GM12878 (cell line): Measurements from ENCODE around the gene KLHL26. TPM values are rescaled to one million over a fixed set of nuclear protein-coding genes. Genes with fewer than 3 reads are reported as not detected.

ENCODE experiments used
- ATAC-seq: fragments of 200-7000 bp; cut with Tn5 transposase; 3 replicates; pipeline ENCODE4 v1.9.1; 2020; ENCODE audit warnings: mild to moderate bottlenecking, moderate library complexity
- BruUV-seq: library from RNA; stranded (reverse); fragments of 400-500 nt; replicated peaks from 2 replicates; lab custom pipeline; 2021; lab: Mats Ljungman, UMichigan
- CTCF ChIA-PET: fragments of 300-600 bp; sonication (Branson Sonifier 250); formaldehyde crosslinking; extraction: SDS; loops from one replicate; lab custom pipeline; 2021; ENCODE audit warnings: inconsistent platforms; lab: Yijun Ruan, JAX
- POLR2A ChIA-PET: fragments of 350-600 bp; formaldehyde crosslinking; extraction: SDS; loops from one replicate; lab custom pipeline; 2021; ENCODE audit warnings: inconsistent platforms; lab: Charles Lee
- RAD21 ChIA-PET: fragments of 300-600 bp; sonication (Branson Sonifier 250); formaldehyde crosslinking; loops from one replicate; lab custom pipeline; 2023; ENCODE audit warnings: antibody characterized with exemption; ENCODE audit not compliant: unreplicated experiment; lab: Charles Lee
- SMC1A ChIA-PET: fragments of 300-600 bp; sonication (Branson Sonifier 250); formaldehyde crosslinking; loops from one replicate; lab custom pipeline; 2023; ENCODE audit not compliant: unreplicated experiment, uncharacterized antibody; lab: Charles Lee
- DNase-seq: peaks from one replicate; pipeline ENCODE4 v3.0.0-alpha.2; 2011; ENCODE audit warnings: low read depth, low spot score
- FAIRE-seq: peaks from 3 replicates; lab custom pipeline; 2011; peaks lifted over from hg19 to GRCh38; lab: Jason Lieb, UNC
- H2AFZ ChIP-seq: 2 replicates; pipeline ENCODE4 v1.6.0; 2011; ENCODE audit warnings: low read depth, low read length, control low read depth; ENCODE audit not compliant: control insufficient read depth
- H3K27ac ChIP-seq: 2 replicates; pipeline ENCODE4 v1.5.1; 2011; ENCODE audit warnings: control low read depth; ENCODE audit not compliant: control insufficient read depth, insufficient read depth
- H3K27me3 ChIP-seq, 2 experiments: replicated peaks in 1 of 2; 2 replicates each; pipeline versions ENCODE4 v1.6.0 to v1.6.1; 2011; ENCODE audit warnings: low read length in 1 of 2; ENCODE audit not compliant: control insufficient read depth in 2 of 2, insufficient read depth in 2 of 2
- H3K36me3 ChIP-seq, 2 experiments: 2 replicates each; pipeline ENCODE4 v1.5.1; 2011; ENCODE audit warnings: low read length in 1 of 2; ENCODE audit not compliant: control insufficient read depth in 2 of 2, insufficient read depth in 2 of 2
- H3K4me1 ChIP-seq: 2 replicates; pipeline ENCODE4 v1.6.1; 2011; ENCODE audit warnings: mild to moderate bottlenecking, low read length, moderate library complexity, mixed read lengths; ENCODE audit not compliant: control insufficient read depth, insufficient read depth
- H3K4me2 ChIP-seq: 2 replicates; pipeline ENCODE4 v1.6.0; 2011; ENCODE audit warnings: control low read depth; ENCODE audit not compliant: control insufficient read depth, insufficient read depth
- H3K4me3 ChIP-seq: fragments of 200-600 bp; sonication (generic); 2 replicates; pipeline ENCODE4 v1.5.1; 2016
- H3K79me2 ChIP-seq: 2 replicates; pipeline ENCODE4 v1.6.0; 2011; ENCODE audit warnings: low read length; ENCODE audit not compliant: control insufficient read depth, insufficient read depth
- H3K9ac ChIP-seq: 2 replicates; pipeline ENCODE4 v1.8.0; 2011; ENCODE audit warnings: low read length, control low read depth, mixed read lengths; ENCODE audit not compliant: control insufficient read depth, insufficient read depth
- H3K9me3 ChIP-seq: replicated peaks from 3 replicates; pipeline ENCODE4 v1.5.1; 2011; ENCODE audit warnings: mild to moderate bottlenecking, low read length; ENCODE audit not compliant: control insufficient read depth, insufficient read depth
- H4K20me1 ChIP-seq: 2 replicates; pipeline ENCODE4 v1.6.0; 2011; ENCODE audit not compliant: control insufficient read depth, insufficient read depth
- FOXK2 ChIP-seq: fragments of 450-650 bp; IDR thresholded peaks from 2 replicates; pipeline ENCODE4 v1.6.1; 2017; ENCODE audit warnings: mild to moderate bottlenecking, moderate library complexity
- MYB ChIP-seq: fragments of 150-350 bp; IDR thresholded peaks from 2 replicates; pipeline ENCODE4 v1.6.1; 2014; ENCODE audit warnings: mild to moderate bottlenecking, low read depth, low read length, borderline replicate concordance
- RCOR1 ChIP-seq: conservative IDR thresholded peaks from 2 replicates; pipeline ENCODE4 v1.6.1; 2012; ENCODE audit warnings: low read depth, low read length, improper control_type of control experiment
- RUNX3 ChIP-seq: IDR thresholded peaks from 2 replicates; pipeline ENCODE4 v1.6.1; 2012; ENCODE audit warnings: low read length, inconsistent platforms
- TARDBP ChIP-seq: IDR thresholded peaks from 2 replicates; pipeline ENCODE4 v1.6.1; 2016; ENCODE audit warnings: borderline replicate concordance
- WRNIP1 ChIP-seq: IDR thresholded peaks from 2 replicates; pipeline ENCODE4 v1.6.1; 2011; ENCODE audit warnings: low read depth, low read length, improper control_type of control experiment, borderline replicate concordance
- ZBED1 ChIP-seq: IDR thresholded peaks from 2 replicates; pipeline ENCODE4 v1.6.1; 2016; ENCODE audit warnings: borderline replicate concordance
- ZNF207 ChIP-seq: fragments of 450-650 bp; IDR thresholded peaks from 2 replicates; pipeline ENCODE4 v1.6.1; 2014; ENCODE audit warnings: antibody characterized with exemption, mild to moderate bottlenecking, borderline replicate concordance
- WGBS: methylation state at CpG from one replicate; pipeline ENCODE4 v1.1.6; 2016; ENCODE audit warnings: low lambda C conversion rate; ENCODE audit not compliant: insufficient replicate concordance, insufficient coverage; ENCODE audit errors: missing lambda C conversion rate; 5-methylcytosine and 5-hydroxymethylcytosine counted together
- in situ Hi-C: fragments of 300-500 bp; cut with MboI; formaldehyde crosslinking; loops from 9 replicates; pipeline ENCODE4 v1.14.3; 2018; ENCODE audit warnings: mixed read lengths
- intact Hi-C: fragments of 100-400 bp; cut with micrococcal nuclease; formaldehyde crosslinking; loops from one replicate; pipeline ENCODE4 v1.14.2; 2022; ENCODE audit not compliant: unreplicated experiment
- polyA plus RNA-seq, 11 experiments: library from polyadenylated mRNA; depleted of rRNA in 4 of 11; unstranded in 6 of 11; stranded (reverse) in 5 of 11; fragments of >200 nt; fragmentation: Nextera tagmentation in 4 of 11; fragmentation: Illumina TruSeq in 1 of 11; extraction: Ambion mirVana in 4 of 11; extraction: Trizol in 1 of 11; gene quantifications; 1 replicate in 1 of 11; 2 replicates in 10 of 11; pipeline versions ENCODE4 v1.2.1 to v1.2.3, GENCODE V29; 2011 to 2016; ENCODE audit warnings: inconsistent platforms in 2 of 11, missing spikeins in 2 of 11, low read depth in 1 of 11
- total RNA-seq, 4 experiments: library from RNA; depleted of rRNA in 3 of 4; stranded (reverse); fragments of >200 nt in 3 of 4; fragmentation: Illumina TruSeq in 1 of 4; extraction: Trizol in 1 of 4; gene quantifications; 2 replicates each; pipeline versions ENCODE4 v1.2.1 to v1.2.3, GENCODE V29; 2013 to 2021
- TF ChIP-seq, protein P1 (sequence below), 3 experiments: IDR thresholded peaks in 2 of 3; conservative IDR thresholded peaks in 1 of 3; 2 replicates each; pipeline ENCODE4 v1.5.1; 2011; ENCODE audit warnings: low read depth in 3 of 3, low read length in 3 of 3, mild to moderate bottlenecking in 3 of 3, control low read depth in 2 of 3, moderate library complexity in 2 of 3, inconsistent platforms in 1 of 3, mixed read lengths in 1 of 3; ENCODE audit not compliant: control insufficient read depth in 2 of 3, insufficient read depth in 1 of 3; ENCODE audit errors: extremely low read depth in 1 of 3
- TF ChIP-seq, protein P2 (sequence below): fragments of 150-350 bp; IDR thresholded peaks from 2 replicates; pipeline ENCODE4 v1.6.1; 2016; ENCODE audit warnings: low read depth, low read length

The KLHL26 gene
- total and polyA plus RNA-seq, 10 of the 15 experiments (the other 5 are each of a cell fraction or from before 2014, with no cell fraction given) = 0.18 to 14.6 (median 2.9) TPM

DNA sequence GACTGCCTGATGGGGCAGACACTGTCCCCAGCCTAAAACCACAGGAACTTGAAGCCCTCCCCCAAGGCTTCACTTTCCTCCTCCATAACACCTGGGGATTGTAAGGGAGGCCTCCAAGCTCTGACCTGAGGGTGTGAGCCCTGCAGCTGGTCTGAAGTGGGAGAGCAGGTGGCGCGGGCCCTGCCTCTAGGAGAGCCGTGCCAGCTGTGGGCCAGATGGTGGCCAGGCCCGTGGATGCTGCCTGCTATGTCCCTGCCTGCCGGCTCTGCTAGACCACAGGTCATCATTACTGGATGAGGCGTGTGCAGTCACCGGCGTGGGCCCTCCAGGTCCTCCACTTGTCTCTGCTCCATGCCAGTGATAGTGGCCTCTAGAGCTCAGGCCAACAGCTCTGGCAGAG lies 3.5 kb upstream of the KLHL26 start:
- RAD21 ChIA-PET = no interaction called here
- BruUV-seq = no TSS peak
- intact Hi-C loops (no loop called here), in situ Hi-C loops (no loop called here)
- TF ChIP-seq FOXK2 = no peak
- TF ChIP-seq ZNF207 = no peak
- TF ChIP-seq ZBED1 = no peak
- TF ChIP-seq RUNX3 = no peak
- no peak for TF ChIP-seq MYB
- TF ChIP-seq WRNIP1 = no peak
- TF ChIP-seq, protein P1, sequence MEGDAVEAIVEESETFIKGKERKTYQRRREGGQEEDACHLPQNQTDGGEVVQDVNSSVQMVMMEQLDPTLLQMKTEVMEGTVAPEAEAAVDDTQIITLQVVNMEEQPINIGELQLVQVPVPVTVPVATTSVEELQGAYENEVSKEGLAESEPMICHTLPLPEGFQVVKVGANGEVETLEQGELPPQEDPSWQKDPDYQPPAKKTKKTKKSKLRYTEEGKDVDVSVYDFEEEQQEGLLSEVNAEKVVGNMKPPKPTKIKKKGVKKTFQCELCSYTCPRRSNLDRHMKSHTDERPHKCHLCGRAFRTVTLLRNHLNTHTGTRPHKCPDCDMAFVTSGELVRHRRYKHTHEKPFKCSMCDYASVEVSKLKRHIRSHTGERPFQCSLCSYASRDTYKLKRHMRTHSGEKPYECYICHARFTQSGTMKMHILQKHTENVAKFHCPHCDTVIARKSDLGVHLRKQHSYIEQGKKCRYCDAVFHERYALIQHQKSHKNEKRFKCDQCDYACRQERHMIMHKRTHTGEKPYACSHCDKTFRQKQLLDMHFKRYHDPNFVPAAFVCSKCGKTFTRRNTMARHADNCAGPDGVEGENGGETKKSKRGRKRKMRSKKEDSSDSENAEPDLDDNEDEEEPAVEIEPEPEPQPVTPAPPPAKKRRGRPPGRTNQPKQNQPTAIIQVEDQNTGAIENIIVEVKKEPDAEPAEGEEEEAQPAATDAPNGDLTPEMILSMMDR (IDR thresholded peaks at IDR 0.05 in 2 of 3, conservative IDR thresholded peaks at IDR 0.05 in 1 of 3; ENCODE audit: control insufficient read depth in 2 of 3, extremely low read depth in 1 of 3, insufficient read depth in 1 of 3, low read depth in 3 of 3, low read length in 3 of 3) = no peak
- no peak for TF ChIP-seq TARDBP
- no peak for TF ChIP-seq RCOR1
- TF ChIP-seq, protein P2, sequence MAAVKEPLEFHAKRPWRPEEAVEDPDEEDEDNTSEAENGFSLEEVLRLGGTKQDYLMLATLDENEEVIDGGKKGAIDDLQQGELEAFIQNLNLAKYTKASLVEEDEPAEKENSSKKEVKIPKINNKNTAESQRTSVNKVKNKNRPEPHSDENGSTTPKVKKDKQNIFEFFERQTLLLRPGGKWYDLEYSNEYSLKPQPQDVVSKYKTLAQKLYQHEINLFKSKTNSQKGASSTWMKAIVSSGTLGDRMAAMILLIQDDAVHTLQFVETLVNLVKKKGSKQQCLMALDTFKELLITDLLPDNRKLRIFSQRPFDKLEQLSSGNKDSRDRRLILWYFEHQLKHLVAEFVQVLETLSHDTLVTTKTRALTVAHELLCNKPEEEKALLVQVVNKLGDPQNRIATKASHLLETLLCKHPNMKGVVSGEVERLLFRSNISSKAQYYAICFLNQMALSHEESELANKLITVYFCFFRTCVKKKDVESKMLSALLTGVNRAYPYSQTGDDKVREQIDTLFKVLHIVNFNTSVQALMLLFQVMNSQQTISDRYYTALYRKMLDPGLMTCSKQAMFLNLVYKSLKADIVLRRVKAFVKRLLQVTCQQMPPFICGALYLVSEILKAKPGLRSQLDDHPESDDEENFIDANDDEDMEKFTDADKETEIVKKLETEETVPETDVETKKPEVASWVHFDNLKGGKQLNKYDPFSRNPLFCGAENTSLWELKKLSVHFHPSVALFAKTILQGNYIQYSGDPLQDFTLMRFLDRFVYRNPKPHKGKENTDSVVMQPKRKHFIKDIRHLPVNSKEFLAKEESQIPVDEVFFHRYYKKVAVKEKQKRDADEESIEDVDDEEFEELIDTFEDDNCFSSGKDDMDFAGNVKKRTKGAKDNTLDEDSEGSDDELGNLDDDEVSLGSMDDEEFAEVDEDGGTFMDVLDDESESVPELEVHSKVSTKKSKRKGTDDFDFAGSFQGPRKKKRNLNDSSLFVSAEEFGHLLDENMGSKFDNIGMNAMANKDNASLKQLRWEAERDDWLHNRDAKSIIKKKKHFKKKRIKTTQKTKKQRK = no peak
- no peak overlapping the region for H3K4me2 ChIP-seq
- no peak overlapping the region for H3K27ac ChIP-seq
- FAIRE-seq = no peak
- CTCF ChIA-PET = no interaction called here
- no peak overlapping the region for H3K9ac ChIP-seq
- no peak overlapping the region for H2AFZ ChIP-seq
- no peak for ATAC-seq
- peaks cover 7% of the 10 kb centered on the region for H3K4me1 ChIP-seq
- SMC1A ChIA-PET = no interaction called here
- POLR2A ChIA-PET = no interaction called here
- no peaks in the 10 kb centered on the region for H3K36me3 ChIP-seq
- no peaks in the 10 kb centered on the region for H3K9me3 ChIP-seq
- 78% methylated on average over 6 of the region's 8 CpGs for WGBS
- H3K79me2 ChIP-seq = peaks cover 14% of the 10 kb centered on the region
- no peaks in the 10 kb centered on the region for H4K20me1 ChIP-seq
- DNase-seq = no peak
- H3K27me3 ChIP-seq = no peaks in the 10 kb centered on the region; a peak in 1 of 4 replicates
- no peak overlapping the region for H3K4me3 ChIP-seq
